Loucy (cell line): ENCODE data around the gene FLACC1.

ENCODE experiments used
- H2AFZ ChIP-seq: fragments of 200-600 bp; sonication (generic); 2 replicates; pipeline ENCODE4 v1.6.0; 2016; ENCODE audit warnings: antibody characterized with exemption, mild to moderate bottlenecking, low read length, moderate library complexity
- H3F3A ChIP-seq: fragments of 200-600 bp; 2 replicates; pipeline ENCODE4 v1.6.0; 2016; ENCODE audit warnings: antibody characterized with exemption, low read depth, mild to moderate bottlenecking
- H3K27me3 ChIP-seq: fragments of 200-600 bp; sonication (generic); 2 replicates; pipeline ENCODE4 v1.6.1; 2014; ENCODE audit warnings: low read length, mild to moderate bottlenecking; ENCODE audit not compliant: insufficient read depth, poor library complexity, severe bottlenecking
- H3K36me3 ChIP-seq: fragments of 200-600 bp; sonication (generic); 2 replicates; pipeline ENCODE4 v1.6.1; 2016; ENCODE audit warnings: low read length; ENCODE audit not compliant: insufficient read depth
- H3K4me1 ChIP-seq: fragments of 200-600 bp; sonication (generic); 2 replicates; pipeline ENCODE4 v1.5.1; 2014; ENCODE audit warnings: low read length, mild to moderate bottlenecking; ENCODE audit not compliant: insufficient read depth, poor library complexity, severe bottlenecking
- H3K4me2 ChIP-seq: fragments of 200-600 bp; sonication (generic); 2 replicates; pipeline ENCODE4 v1.6.0; 2014; ENCODE audit warnings: antibody characterized with exemption, low read length, low read depth, mild to moderate bottlenecking; ENCODE audit not compliant: poor library complexity, severe bottlenecking
- H3K4me3 ChIP-seq: fragments of 200-600 bp; sonication (generic); 2 replicates; pipeline ENCODE4 v1.5.1; 2014; ENCODE audit warnings: low read length, mild to moderate bottlenecking, mixed read lengths; ENCODE audit not compliant: poor library complexity, severe bottlenecking
- H3K79me2 ChIP-seq: fragments of 200-600 bp; sonication (generic); 2 replicates; pipeline ENCODE4 v1.6.1; 2014; ENCODE audit warnings: low read length; ENCODE audit not compliant: insufficient read depth
- H3K9ac ChIP-seq: fragments of 200-600 bp; sonication (generic); 2 replicates; pipeline ENCODE4 v1.6.0; 2014; ENCODE audit warnings: mild to moderate bottlenecking, low read depth, low read length, moderate library complexity; ENCODE audit not compliant: poor library complexity, severe bottlenecking
- H3K9me2 ChIP-seq: fragments of 200-600 bp; sonication (generic); replicated peaks from 2 replicates; pipeline ENCODE4 v1.6.1; 2016; ENCODE audit warnings: low read depth, low read length, mixed read lengths
- H3K9me3 ChIP-seq: fragments of 200-600 bp; sonication (generic); 2 replicates; pipeline ENCODE4 v1.6.1; 2014; ENCODE audit warnings: mild to moderate bottlenecking, antibody characterized with exemption, low read length, low read depth; ENCODE audit not compliant: insufficient read depth
- H4K20me1 ChIP-seq: fragments of 200-600 bp; sonication (generic); 2 replicates; pipeline ENCODE4 v1.6.0; 2014; ENCODE audit warnings: antibody characterized with exemption, low read length, mild to moderate bottlenecking; ENCODE audit not compliant: insufficient read depth, poor library complexity, severe bottlenecking
- EZH2phosphoT487 ChIP-seq: fragments of 200-600 bp; IDR thresholded peaks from 2 replicates; pipeline ENCODE4 v1.6.1; 2018; ENCODE audit warnings: antibody characterized with exemption, mild to moderate bottlenecking, moderate library complexity, borderline replicate concordance
- TF ChIP-seq, protein P1 (sequence below): fragments of 200-600 bp; sonication (generic); conservative IDR thresholded peaks from 2 replicates; pipeline ENCODE4 v1.5.1; 2014; ENCODE audit warnings: mild to moderate bottlenecking, antibody characterized with exemption, low read length

FLACC1 gene

DNA sequence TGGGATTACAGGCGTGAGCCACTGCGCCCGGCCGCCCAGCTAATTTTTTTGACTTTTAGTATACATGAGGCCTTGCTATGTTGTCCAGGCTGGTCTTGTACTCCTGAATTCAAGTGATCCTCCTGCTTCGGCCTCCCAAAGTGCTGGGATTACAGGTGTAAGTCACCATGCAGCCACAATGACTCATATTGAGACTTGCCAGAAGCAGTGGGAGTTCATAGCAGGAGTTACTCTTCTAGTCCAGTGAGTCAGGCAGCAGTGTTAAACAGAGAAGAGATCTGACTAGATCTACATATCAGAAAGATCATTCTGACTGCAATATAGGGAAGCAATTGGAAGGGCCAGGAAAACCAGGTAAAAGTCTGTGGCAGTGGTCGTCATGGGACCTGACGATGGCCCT, 1.5 kb upstream of the FLACC1 start:
- no peaks in the 10 kb centered on the region for H3K9me2 ChIP-seq
- no peaks in the 10 kb centered on the region for H3K27me3 ChIP-seq
- no peaks in the 10 kb centered on the region for H3K4me1 ChIP-seq
- no peaks in the 10 kb centered on the region for H3F3A ChIP-seq
- H3K4me2 ChIP-seq: no peak overlapping the region
- no peak overlapping the region for H2AFZ ChIP-seq
- no peak overlapping the region for H3K9ac ChIP-seq
- no peaks in the 10 kb centered on the region for H3K9me3 ChIP-seq
- H3K4me3 ChIP-seq: no peak overlapping the region
- H3K36me3 ChIP-seq: no peaks in the 10 kb centered on the region
- TF ChIP-seq, protein P1, sequence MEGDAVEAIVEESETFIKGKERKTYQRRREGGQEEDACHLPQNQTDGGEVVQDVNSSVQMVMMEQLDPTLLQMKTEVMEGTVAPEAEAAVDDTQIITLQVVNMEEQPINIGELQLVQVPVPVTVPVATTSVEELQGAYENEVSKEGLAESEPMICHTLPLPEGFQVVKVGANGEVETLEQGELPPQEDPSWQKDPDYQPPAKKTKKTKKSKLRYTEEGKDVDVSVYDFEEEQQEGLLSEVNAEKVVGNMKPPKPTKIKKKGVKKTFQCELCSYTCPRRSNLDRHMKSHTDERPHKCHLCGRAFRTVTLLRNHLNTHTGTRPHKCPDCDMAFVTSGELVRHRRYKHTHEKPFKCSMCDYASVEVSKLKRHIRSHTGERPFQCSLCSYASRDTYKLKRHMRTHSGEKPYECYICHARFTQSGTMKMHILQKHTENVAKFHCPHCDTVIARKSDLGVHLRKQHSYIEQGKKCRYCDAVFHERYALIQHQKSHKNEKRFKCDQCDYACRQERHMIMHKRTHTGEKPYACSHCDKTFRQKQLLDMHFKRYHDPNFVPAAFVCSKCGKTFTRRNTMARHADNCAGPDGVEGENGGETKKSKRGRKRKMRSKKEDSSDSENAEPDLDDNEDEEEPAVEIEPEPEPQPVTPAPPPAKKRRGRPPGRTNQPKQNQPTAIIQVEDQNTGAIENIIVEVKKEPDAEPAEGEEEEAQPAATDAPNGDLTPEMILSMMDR: no peak
- no peak for TF ChIP-seq EZH2phosphoT487
- H3K79me2 ChIP-seq: no peaks in the 10 kb centered on the region
- H4K20me1 ChIP-seq: no peaks in the 10 kb centered on the region

DNA sequence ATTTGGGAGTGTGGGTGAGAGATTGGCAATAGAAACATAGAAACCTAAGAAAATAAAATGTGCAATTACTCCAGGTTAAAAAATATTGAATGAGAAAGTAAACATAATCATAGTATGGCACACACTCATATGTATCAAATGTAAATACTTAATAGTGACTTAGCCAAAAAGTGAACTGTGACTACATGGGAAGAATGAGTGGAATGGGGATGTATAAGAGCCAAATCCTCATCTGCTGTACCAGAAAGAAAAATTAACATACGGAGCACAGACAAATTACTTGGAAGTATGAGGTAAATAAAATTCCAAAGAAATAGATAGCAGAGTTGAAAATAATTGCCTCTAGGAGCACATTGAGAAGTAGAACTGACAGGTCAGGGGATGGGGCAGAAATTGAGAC, 4.0 kb downstream of the FLACC1 start:
- TF ChIP-seq EZH2phosphoT487: no peak
- TF ChIP-seq, protein P1: no peak
- Histone ChIP-seq H3K4me2 (no peak overlapping the region), H2AFZ (no peak overlapping the region)

DNA sequence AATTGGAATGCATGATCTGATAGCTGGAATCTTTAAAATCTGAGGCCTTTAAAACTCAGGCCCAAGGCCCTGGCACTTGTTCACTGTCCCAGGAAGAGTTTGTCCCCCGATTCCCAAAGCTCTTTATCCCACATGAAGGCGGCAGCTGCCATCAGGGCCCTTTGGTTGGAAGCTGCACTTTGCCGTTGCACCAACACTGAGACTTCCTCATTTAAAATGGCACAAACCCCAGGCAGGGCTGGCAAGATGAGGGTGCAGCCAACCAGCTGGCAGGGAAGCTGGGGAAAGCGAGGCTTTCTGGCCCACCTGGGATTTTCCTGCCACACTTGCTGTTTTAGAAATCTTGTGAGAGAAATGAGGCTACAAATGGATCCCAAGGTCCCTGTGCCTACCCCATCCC, 6.3 kb downstream of the FLACC1 start:
- no peak overlapping the region for H2AFZ ChIP-seq
- no peak overlapping the region for H3K4me3 ChIP-seq
- TF ChIP-seq EZH2phosphoT487: no peak
- TF ChIP-seq, protein P1: no peak
- H4K20me1 ChIP-seq: no peaks in the 10 kb centered on the region
- H3K9me3 ChIP-seq: no peaks in the 10 kb centered on the region
- H3K9ac ChIP-seq: no peak overlapping the region
- no peaks in the 10 kb centered on the region for H3K4me1 ChIP-seq
- no peaks in the 10 kb centered on the region for H3F3A ChIP-seq
- no peaks in the 10 kb centered on the region for H3K79me2 ChIP-seq
- no peaks in the 10 kb centered on the region for H3K9me2 ChIP-seq
- H3K36me3 ChIP-seq: no peaks in the 10 kb centered on the region
- no peak overlapping the region for H3K4me2 ChIP-seq
- no peaks in the 10 kb centered on the region for H3K27me3 ChIP-seq

More for the DNA sequence above, 4.0 kb downstream of the FLACC1 start:
- no peaks in the 10 kb centered on the region for H3F3A ChIP-seq
- H3K9me2 ChIP-seq: no peaks in the 10 kb centered on the region
- H4K20me1 ChIP-seq: no peaks in the 10 kb centered on the region
- H3K9me3 ChIP-seq: no peaks in the 10 kb centered on the region
- H3K36me3 ChIP-seq: no peaks in the 10 kb centered on the region
- H3K9ac ChIP-seq: no peak overlapping the region
- H3K4me1 ChIP-seq: no peaks in the 10 kb centered on the region
- H3K27me3 ChIP-seq: no peaks in the 10 kb centered on the region
- no peak overlapping the region for H3K4me3 ChIP-seq
- H3K79me2 ChIP-seq: no peaks in the 10 kb centered on the region
